ENCODE measurements around the gene TMEM132A. TPM values are rescaled to one million over a fixed set of nuclear protein-coding genes. Genes with fewer than 3 reads are reported as not detected.

TMEM132A gene
- total RNA-seq, 1 experiment from 2014 or later: 95.5 TPM

GRCh38 chr11:60977836-60978235 is 53.6 kb downstream of the TMEM132A start:
- no peak overlapping the region for H3T11ph ChIP-seq (ENCODE audit: low read length)
- H3K23ac ChIP-seq (ENCODE audit: insufficient read length, low read depth, low read length): no peak overlapping the region
- H2BK5ac ChIP-seq (ENCODE audit: insufficient read length, low read length): no peak overlapping the region
- no peak overlapping the region for H2BK15ac ChIP-seq (ENCODE audit: low read depth, low read length)
- no peak overlapping the region for H4K91ac ChIP-seq (ENCODE audit: insufficient read length, low read depth, low read length)
- H2BK120ac ChIP-seq (ENCODE audit: low read depth, low read length, poor library complexity, severe bottlenecking): no peak overlapping the region
- H3K4ac ChIP-seq (ENCODE audit: low read depth, low read length): no peak overlapping the region
- no peak overlapping the region for H3K56ac ChIP-seq (ENCODE audit: insufficient read length, low read depth, low read length)
- no peak overlapping the region for H3K18ac ChIP-seq (ENCODE audit: insufficient read length, low read depth, low read length)
- H3K14ac ChIP-seq (ENCODE audit: insufficient read depth, low read length): no peak overlapping the region
- H3K9me3 ChIP-seq (ENCODE audit: control insufficient read depth, low read depth, low read length): no peaks in the 10 kb centered on the region
- no peaks in the 10 kb centered on the region for H3K79me2 ChIP-seq (ENCODE audit: insufficient read depth, low read length)
- no peaks in the 10 kb centered on the region for H4K20me1 ChIP-seq (ENCODE audit: control insufficient read depth, insufficient read depth, insufficient read length)
- H4K5ac ChIP-seq (ENCODE audit: insufficient read length, low read depth, low read length): no peak overlapping the region
- Mint-ChIP-seq H3K9me3 (no peaks in the 10 kb centered on the region), H3K27ac (no peak overlapping the region), H3K36me3 (ENCODE audit: insufficient read depth in 1 of 3, low read depth in 3 of 3) (no peaks in the 10 kb centered on the region), H3K27me3 (ENCODE audit: low read depth) (peaks cover 3% of the 10 kb centered on the region), H3K4me1 (0 out of 4 replicates have a peak, but pooled peaks cover 2% of the 10 kb centered on the region in 2 experiments), H3K4me3 (no peak overlapping the region)
- H4K8ac ChIP-seq (replicated peaks; ENCODE audit: insufficient read length, low read depth, low read length): no peak overlapping the region
- no peaks in the 10 kb centered on the region for H3K4me1 ChIP-seq (ENCODE audit: insufficient read depth, low read length)
- H3K27ac ChIP-seq (ENCODE audit: insufficient read length, low read depth, low read length): no peak overlapping the region
- H3K4me2 ChIP-seq (ENCODE audit: insufficient read depth, insufficient read length, low read length): no peak overlapping the region
- H2AFZ ChIP-seq (ENCODE audit: low read length): no peak overlapping the region
- H2AK5ac ChIP-seq (ENCODE audit: insufficient read length, low read length): no peak overlapping the region
- H3K23me2 ChIP-seq (ENCODE audit: insufficient read length, low read depth, low read length, poor library complexity, severe bottlenecking): no peaks in the 10 kb centered on the region
- no peaks in the 10 kb centered on the region; the same call in 1 of the 2 replicates for H3K27me3 ChIP-seq (ENCODE audit: insufficient read depth, low read length)
- H3K79me1 ChIP-seq (ENCODE audit: insufficient read depth, low read depth, low read length, poor library complexity, severe bottlenecking): no peaks in the 10 kb centered on the region
- DNase-seq: no peak
- H2BK20ac ChIP-seq (ENCODE audit: low read depth, low read length, poor library complexity, severe bottlenecking): no peak overlapping the region
- no peak overlapping the region for H2BK12ac ChIP-seq (ENCODE audit: insufficient read length, low read depth, low read length)
- H3K9ac ChIP-seq (ENCODE audit: extremely low read depth, insufficient read length, low read length): no peak overlapping the region
- no peak for TF ChIP-seq CTCF (conservative IDR thresholded peaks at IDR 0.05)
